Measurements from ENCODE around the gene IL20RA. TPM values are rescaled to one million over a fixed set of nuclear protein-coding genes. Genes with fewer than 3 reads are reported as not detected.

IL20RA gene
- total and polyA plus RNA-seq, 9 donors, result 2.2 to 19.3 (median 5.8) TPM

GRCh38 chr6:137070303-137070702 is 25.5 kb upstream of the IL20RA start:
- TF ChIP-seq CTCF (IDR thresholded peaks at IDR 0.05) (no peak), EP300 (IDR thresholded peaks at IDR 0.05) (no peak), POLR2A (IDR thresholded peaks at IDR 0.05) (no peak)
- Histone ChIP-seq H3K9me3 (no peaks in the 10 kb centered on the region), H3K4me1 (ENCODE audit: insufficient read depth) (no peaks in the 10 kb centered on the region), H3K27ac (no peak overlapping the region), H3K36me3 (no peaks in the 10 kb centered on the region), H3K27me3 (no peaks in the 10 kb centered on the region), H3K4me3 (no peak overlapping the region)
- WGBS, 3 donors, result 67 to 74% (median 71%) methylated on average over 5 of the region's 5 CpGs
- DNase-seq, result no peak
- intact Hi-C loops (cut with DNase I), result no loop called here

GRCh38 chr6:137067399-137067798 is 22.6 kb upstream of the IL20RA start:
- Histone ChIP-seq H3K27me3 (no peaks in the 10 kb centered on the region), H3K36me3 (no peaks in the 10 kb centered on the region), H3K9me3 (no peaks in the 10 kb centered on the region), H3K27ac (no peak overlapping the region), H3K4me3 (no peak overlapping the region), H3K4me1 (ENCODE audit: insufficient read depth) (no peaks in the 10 kb centered on the region)
- 67 to 74% (median 72%) methylated on average over 2 of the region's 2 CpGs for WGBS, 3 donors
- intact Hi-C loops (cut with DNase I), result no loop called here
- TF ChIP-seq CTCF (IDR thresholded peaks at IDR 0.05), result no peak
- TF ChIP-seq EP300 (IDR thresholded peaks at IDR 0.05), result no peak
- TF ChIP-seq POLR2A (IDR thresholded peaks at IDR 0.05), result no peak
- no peak for DNase-seq

GRCh38 chr6:137058037-137058436 is 13.3 kb upstream of the IL20RA start:
- intact Hi-C loops (cut with DNase I), result no loop called here
- no peak for TF ChIP-seq POLR2A (IDR thresholded peaks at IDR 0.05)
- TF ChIP-seq EP300 (IDR thresholded peaks at IDR 0.05), result no peak
- no peak for TF ChIP-seq CTCF (IDR thresholded peaks at IDR 0.05)
- 91 to 97% (median 94%) methylated on average over 3 of the region's 3 CpGs for WGBS, 3 donors
- H3K27me3 ChIP-seq, result no peaks in the 10 kb centered on the region
- no peaks in the 10 kb centered on the region for H3K4me1 ChIP-seq (ENCODE audit: insufficient read depth)
- no peak overlapping the region for H3K4me3 ChIP-seq
- DNase-seq, result no peak
- no peaks in the 10 kb centered on the region for H3K36me3 ChIP-seq
- H3K9me3 ChIP-seq, result no peaks in the 10 kb centered on the region
- no peak overlapping the region for H3K27ac ChIP-seq

- Histone ChIP-seq H3K27ac (no peak overlapping the region), H3K9me3 (no peaks in the 10 kb centered on the region), H3K27me3 (no peaks in the 10 kb centered on the region), H3K4me1 (ENCODE audit: insufficient read depth) (no peaks in the 10 kb centered on the region), H3K36me3 (no peaks in the 10 kb centered on the region), H3K4me3 (no peak overlapping the region)
- intact Hi-C loops (cut with DNase I), result no loop called here
- TF ChIP-seq POLR2A (IDR thresholded peaks at IDR 0.05) (no peak), EP300 (IDR thresholded peaks at IDR 0.05) (no peak), CTCF (IDR thresholded peaks at IDR 0.05) (no peak)
- 91 to 93% (median 93%) methylated on average over 3 of the region's 3 CpGs for WGBS, 3 donors
- DNase-seq, result no peak
Measured at GRCh38 chr6:137056121-137056880, 11.5 kb upstream of the IL20RA start.

All from ovary (tissue), 9 donors.